Subcutaneous abdominal adipose tissue (tissue), 5 donors: ENCODE measurements around the gene FBXO10.
A peak's percentile ranks its signal among the peaks of the same experiment; 100 is the strongest.
"Not testable (repeated sequence)": the region's sequence is repeated elsewhere in the genome, so short reads cannot be mapped to it uniquely, and the experiment has no call there.

Experiments
- H3K27ac ChIP-seq: one replicate; pipeline ENCODE4 v1.7.0; 2013; ENCODE audit warnings: low read depth, mild to moderate bottlenecking, inconsistent platforms, low read length, moderate library complexity
- H3K27me3 ChIP-seq, 5 donors: one replicate each; pipeline ENCODE4 v1.7.0; 2013; ENCODE audit warnings: low read length in 5 of 5, inconsistent platforms in 1 of 5; ENCODE audit not compliant: control insufficient read depth in 5 of 5, insufficient read depth in 4 of 5
- H3K36me3 ChIP-seq, 5 donors: one replicate each; pipeline ENCODE4 v1.7.0; 2013; ENCODE audit warnings: low read length in 5 of 5; ENCODE audit not compliant: control insufficient read depth in 5 of 5, insufficient read depth in 5 of 5
- H3K4me1 ChIP-seq, 5 donors: one replicate each; pipeline ENCODE4 v1.7.0; 2013; ENCODE audit warnings: low read length in 5 of 5, mild to moderate bottlenecking in 3 of 5, moderate library complexity in 1 of 5; ENCODE audit not compliant: control insufficient read depth in 5 of 5, insufficient read depth in 5 of 5
- H3K4me3 ChIP-seq, 5 donors: one replicate each; pipeline ENCODE4 v1.7.0; 2013; ENCODE audit warnings: low read length in 5 of 5, low read depth in 1 of 5
- H3K9ac ChIP-seq, 5 donors: one replicate each; pipeline ENCODE4 v1.7.0; 2013; ENCODE audit warnings: low read length in 5 of 5, mild to moderate bottlenecking in 4 of 5, moderate library complexity in 3 of 5
- H3K9me3 ChIP-seq, 5 donors: one replicate each; pipeline ENCODE4 v1.7.0; 2013; ENCODE audit warnings: low read length in 5 of 5; ENCODE audit not compliant: control insufficient read depth in 5 of 5
- donor health status: healthy.
- donor health status: healthy.
- donor health status: healthy.
- donor health status: healthy.
- donor health status: healthy.

FBXO10 gene

GRCh38 chr9:37495571-37495970 is 80.6 kb downstream of the FBXO10 start:
- Histone ChIP-seq H3K27ac (no peak overlapping the region), H3K36me3 (peaks cover 39 to 84% (median 69%) of the 10 kb centered on the region in 5 donors), H3K9me3 (no peaks in the 10 kb centered on the region), H3K27me3 (no peaks in the 10 kb centered on the region), H3K4me1 (no peaks in the 10 kb centered on the region), H3K9ac (no peak overlapping the region), H3K4me3 (no peak overlapping the region)

GRCh38 chr9:37491939-37492338 is 84.2 kb downstream of the FBXO10 start:
- H3K9ac ChIP-seq = no peak overlapping the region
- H3K27me3 ChIP-seq = no peaks in the 10 kb centered on the region
- no peak overlapping the region for H3K4me3 ChIP-seq
- peaks cover 0 to 16% (median 13%) of the 10 kb centered on the region in 5 donors for H3K4me1 ChIP-seq
- H3K27ac ChIP-seq = no peak overlapping the region
- no peaks in the 10 kb centered on the region for H3K9me3 ChIP-seq
- H3K36me3 ChIP-seq = peaks cover 27 to 66% (median 55%) of the 10 kb centered on the region in 5 donors

GRCh38 chr9:37486616-37487548 is 89.3 kb downstream of the FBXO10 start:
- H3K4me3 ChIP-seq = peak overlapping the region; percentile 67 to 92 (median 82)
- no peaks in the 10 kb centered on the region for H3K9me3 ChIP-seq
- peaks cover 2 to 34% (median 32%) of the 10 kb centered on the region in 5 donors for H3K4me1 ChIP-seq
- H3K27me3 ChIP-seq = peaks cover 0 to under 1% (median 0%) of the 10 kb centered on the region in 5 donors
- peaks cover 9 to 19% (median 15%) of the 10 kb centered on the region in 5 donors for H3K36me3 ChIP-seq
- H3K27ac ChIP-seq = peak overlapping the region; percentile 93
- H3K9ac ChIP-seq = peak overlapping the region; percentile 92 to 96 (median 94)

- Histone ChIP-seq H3K27ac (peak overlapping the region; percentile 93), H3K9ac (peak overlapping the region; percentile 92 to 96 (median 94)), H3K4me3 (peak overlapping the region; percentile 67 to 92 (median 82)), H3K4me1 (peaks cover 2 to 34% (median 32%) of the 10 kb centered on the region in 5 donors), H3K27me3 (peaks cover 0 to 5% (median 0%) of the 10 kb centered on the region in 5 donors), H3K9me3 (no peaks in the 10 kb centered on the region), H3K36me3 (peaks cover 8 to 17% (median 13%) of the 10 kb centered on the region in 5 donors)
These were observed 89.9 kb downstream of the FBXO10 start for GRCh38 chr9:37486256-37486615.

- Histone ChIP-seq H3K27me3 (peaks cover 0 to 5% (median 0%) of the 10 kb centered on the region in 5 donors), H3K9ac (peak within 1 kb of the TSS; percentile 92 to 96 (median 94)), H3K4me1 (peaks cover 2 to 34% (median 32%) of the 10 kb centered on the region in 5 donors), H3K27ac (peak within 1 kb of the TSS; percentile 93), H3K9me3 (no peaks in the 10 kb centered on the region), H3K36me3 (peaks cover 3 to 15% (median 12%) of the 10 kb centered on the region in 5 donors), H3K4me3 (peak within 1 kb of the TSS; percentile 79 to 92 (median 82))
These were observed 90.6 kb downstream of the FBXO10 start, which contains the start of gene POLR1E for GRCh38 chr9:37485389-37486255. Gene POLR1E, plus strand, starts transcription at chr9:37485948. Its CDS starts 100 bp downstream, at chr9:37486048.

GRCh38 chr9:37480759-37481158 is 95.4 kb downstream of the FBXO10 start:
- H3K4me3 ChIP-seq = no peak overlapping the region
- H3K27ac ChIP-seq = no peak overlapping the region
- no peak overlapping the region for H3K9ac ChIP-seq
- H3K9me3 ChIP-seq = no peaks in the 10 kb centered on the region
- H3K4me1 ChIP-seq = peaks cover 0 to 9% (median 6%) of the 10 kb centered on the region in 5 donors
- no peaks in the 10 kb centered on the region for H3K36me3 ChIP-seq
- H3K27me3 ChIP-seq = peaks cover 0 to 5% (median 0%) of the 10 kb centered on the region in 5 donors

GRCh38 chr9:37477987-37478619 is 98.1 kb downstream of the FBXO10 start:
- not testable (repeated sequence) for H3K36me3 ChIP-seq, H3K9ac ChIP-seq, H3K27me3 ChIP-seq, H3K9me3 ChIP-seq, H3K4me1 ChIP-seq, H3K4me3 ChIP-seq, H3K27ac ChIP-seq

GRCh38 chr9:37477443-37477842 is 98.7 kb downstream of the FBXO10 start:
- not testable (repeated sequence) for H3K4me3 ChIP-seq, H3K36me3 ChIP-seq, H3K4me1 ChIP-seq, H3K9ac ChIP-seq, H3K9me3 ChIP-seq, H3K27me3 ChIP-seq, H3K27ac ChIP-seq

- Histone ChIP-seq H3K4me3 (no peak overlapping the region), H3K27me3 (peaks cover 0 to 5% (median 0%) of the 10 kb centered on the region in 5 donors), H3K9ac (no peak overlapping the region), H3K4me1 (peaks cover 0 to 9% (median 4%) of the 10 kb centered on the region in 5 donors), H3K9me3 (peaks cover 0 to 6% (median 0%) of the 10 kb centered on the region in 5 donors), H3K27ac (no peak overlapping the region), H3K36me3 (no peaks in the 10 kb centered on the region)
These were observed 99.2 kb downstream of the FBXO10 start for GRCh38 chr9:37476930-37477329.
